Measurements from ENCODE around the gene OSBPL2.

Gene OSBPL2

GRCh38 chr20:62329389-62330377, 91.4 kb downstream of the OSBPL2 start:
- no peak for DNase-seq

- no peak for DNase-seq
Observed at GRCh38 chr20:62330576-62331317, 92.4 kb downstream of the OSBPL2 start.

GRCh38 chr20:62331347-62331746, 93.0 kb downstream of the OSBPL2 start:
- DNase-seq = no peak

GRCh38 chr20:62332421-62332820, 94.1 kb downstream of the OSBPL2 start:
- no peak for DNase-seq

GRCh38 chr20:62332989-62333819, 94.9 kb downstream of the OSBPL2 start:
- DNase-seq = no peak

- no peak for DNase-seq
Observed at GRCh38 chr20:62333820-62334595, 95.7 kb downstream of the OSBPL2 start.

GRCh38 chr20:62334881-62335280, 96.6 kb downstream of the OSBPL2 start:
- DNase-seq = no peak

- DNase-seq = no peak
Observed at GRCh38 chr20:62335532-62335931, 97.2 kb downstream of the OSBPL2 start.

GRCh38 chr20:62336329-62336728, 98.0 kb downstream of the OSBPL2 start:
- DNase-seq = no peak

GRCh38 chr20:62336775-62337557, 98.6 kb downstream of the OSBPL2 start:
- no peak for DNase-seq

GRCh38 chr20:62337558-62338293, 99.4 kb downstream of the OSBPL2 start:
- no peak for DNase-seq

- DNase-seq = no peak
Observed at GRCh38 chr20:62338294-62338620, 99.9 kb downstream of the OSBPL2 start.

- no peak for DNase-seq
Observed at GRCh38 chr20:62339647-62340062, 101.3 kb downstream of the OSBPL2 start.

GRCh38 chr20:62342910-62343309, 104.6 kb downstream of the OSBPL2 start:
- DNase-seq = no peak

- DNase-seq = no peak
Observed at GRCh38 chr20:62344092-62344491, 105.8 kb downstream of the OSBPL2 start.

GRCh38 chr20:62344782-62345181, 106.5 kb downstream of the OSBPL2 start:
- no peak for DNase-seq

Data from eye (tissue), 1 donor.